Measurements from ENCODE around the gene NXNL1.
"Not testable (repeated sequence)": the region's sequence is repeated elsewhere in the genome, so short reads cannot be mapped to it uniquely, and the experiment has no call there.

The NXNL1 gene

GRCh38 chr19:17486545-17487240 is 26.0 kb upstream of the NXNL1 start:
- DNase-seq (ENCODE audit: low spot score): no peak

- no peak for DNase-seq (ENCODE audit: low spot score)
These were observed 23.9 kb upstream of the NXNL1 start for GRCh38 chr19:17484520-17485185.

- DNase-seq (ENCODE audit: low spot score): no peak
These were observed 22.9 kb upstream of the NXNL1 start for GRCh38 chr19:17483605-17484002.

GRCh38 chr19:17482877-17483604 is 22.3 kb upstream of the NXNL1 start:
- DNase-seq (ENCODE audit: low spot score): no peak

- DNase-seq (ENCODE audit: low spot score): no peak
These were observed 21.3 kb upstream of the NXNL1 start for GRCh38 chr19:17481986-17482385.

GRCh38 chr19:17479325-17479791 is 18.6 kb upstream of the NXNL1 start:
- DNase-seq (ENCODE audit: low spot score): no peak

GRCh38 chr19:17475541-17476115 is 14.9 kb upstream of the NXNL1 start:
- no peak for DNase-seq (ENCODE audit: low spot score)

- DNase-seq (ENCODE audit: low spot score): not testable (repeated sequence)
These were observed 14.3 kb upstream of the NXNL1 start for GRCh38 chr19:17475011-17475540.

- peak; percentile 9 for DNase-seq (ENCODE audit: low spot score)
These were observed 12.3 kb upstream of the NXNL1 start for GRCh38 chr19:17473041-17473440.

- no peak for DNase-seq (ENCODE audit: low spot score)
These were observed 10.8 kb upstream of the NXNL1 start for GRCh38 chr19:17471410-17472125.

- DNase-seq (ENCODE audit: low spot score): peak; percentile 92
These were observed 9.5 kb upstream of the NXNL1 start, which contains the start of gene SLC27A1 for GRCh38 chr19:17470068-17470841. SLC27A1 (plus strand) TSS chr19:17470524; CDS start chr19:17470541, 17 bp downstream.

- peak; percentile 95 for DNase-seq (ENCODE audit: low spot score)
These were observed 8.8 kb upstream of the NXNL1 start for GRCh38 chr19:17469481-17470067.

GRCh38 chr19:17469092-17469480 is 8.4 kb upstream of the NXNL1 start:
- no peak for DNase-seq (ENCODE audit: low spot score)

- DNase-seq (ENCODE audit: low spot score): no peak
These were observed 7.8 kb upstream of the NXNL1 start for GRCh38 chr19:17468302-17469091.

- no peak for DNase-seq (ENCODE audit: low spot score)
These were observed 7.0 kb upstream of the NXNL1 start for GRCh38 chr19:17467471-17468301.

- no peak for DNase-seq (ENCODE audit: low spot score)
These were observed 5.7 kb upstream of the NXNL1 start for GRCh38 chr19:17466487-17466850.

- DNase-seq (ENCODE audit: low spot score): no peak
These were observed 1.8 kb downstream of the NXNL1 start for GRCh38 chr19:17458970-17459369.

- DNase-seq (ENCODE audit: low spot score): no peak
These were observed 3.1 kb downstream of the NXNL1 start for GRCh38 chr19:17457616-17458015.

- DNase-seq (ENCODE audit: low spot score): no peak
These were observed 4.6 kb downstream of the NXNL1 start for GRCh38 chr19:17456127-17456526.

Data from CD4-positive, alpha-beta T cell treated with Interleukin-15 for 4 hours (primary cell).